ENCODE results near the gene YWHAG.
"Not testable (repeated sequence)": the region's sequence is repeated elsewhere in the genome, so short reads cannot be mapped to it uniquely, and the experiment has no call there.

The YWHAG gene

GRCh38 chr7:76358481-76359110 is at the start of gene YWHAG:
TSS of gene YWHAG (minus strand) at chr7:76358991. CDS start at chr7:76358808, 183 bp downstream.
- peak; percentile 91 for DNase-seq (ENCODE audit: low spot score)

GRCh38 chr7:76408121-76408560 is 49.4 kb upstream of the YWHAG start:
- DNase-seq (ENCODE audit: low spot score) = no peak

- DNase-seq (ENCODE audit: low spot score) = no peak
Observed at GRCh38 chr7:76407718-76408117, 48.9 kb upstream of the YWHAG start.

- DNase-seq (ENCODE audit: low spot score) = no peak
Observed at GRCh38 chr7:76405738-76406137, 46.9 kb upstream of the YWHAG start.

- DNase-seq (ENCODE audit: low spot score) = no peak
Observed at GRCh38 chr7:76403780-76404494, 45.1 kb upstream of the YWHAG start.

GRCh38 chr7:76403097-76403496 is 44.3 kb upstream of the YWHAG start:
- not testable (repeated sequence) for DNase-seq (ENCODE audit: low spot score)

GRCh38 chr7:76400248-76400647 is 41.5 kb upstream of the YWHAG start:
- no peak for DNase-seq (ENCODE audit: low spot score)

GRCh38 chr7:76397409-76398183 is 38.8 kb upstream of the YWHAG start:
- peak; percentile 67 for DNase-seq (ENCODE audit: low spot score)

- DNase-seq (ENCODE audit: low spot score) = no peak
Observed at GRCh38 chr7:76396864-76397263, 38.1 kb upstream of the YWHAG start.

GRCh38 chr7:76395965-76396726 is 37.4 kb upstream of the YWHAG start:
- peak; percentile 84 for DNase-seq (ENCODE audit: low spot score)

GRCh38 chr7:76395605-76395964 is 36.8 kb upstream of the YWHAG start:
- not testable (repeated sequence) for DNase-seq (ENCODE audit: low spot score)

GRCh38 chr7:76394957-76395356 is 36.2 kb upstream of the YWHAG start:
- DNase-seq (ENCODE audit: low spot score) = no peak

GRCh38 chr7:76393116-76394031 is 34.6 kb upstream of the YWHAG start:
- DNase-seq (ENCODE audit: low spot score) = peak; percentile 93

- no peak for DNase-seq (ENCODE audit: low spot score)
Observed at GRCh38 chr7:76392531-76393115, 33.8 kb upstream of the YWHAG start.

GRCh38 chr7:76390092-76390491 is 31.3 kb upstream of the YWHAG start:
- no peak for DNase-seq (ENCODE audit: low spot score)

- DNase-seq (ENCODE audit: low spot score) = not testable (repeated sequence)
Observed at GRCh38 chr7:76387789-76388188, 29.0 kb upstream of the YWHAG start.

- no peak for DNase-seq (ENCODE audit: low spot score)
Observed at GRCh38 chr7:76386691-76387260, 28.0 kb upstream of the YWHAG start.

- no peak for DNase-seq (ENCODE audit: low spot score)
Observed at GRCh38 chr7:76383089-76383944, 24.5 kb upstream of the YWHAG start.

- no peak for DNase-seq (ENCODE audit: low spot score)
Observed at GRCh38 chr7:76381814-76382213, 23.0 kb upstream of the YWHAG start.
